Activated CD4-positive, alpha-beta T cell treated with anti-CD3 and anti-CD28 coated beads, Interleukin-2, amount 10 ng/mL, durations not matched to agents 7 days and 5 days (primary cell): ENCODE results near the gene TRIB2. TPM values are rescaled to one million over a fixed set of nuclear protein-coding genes. Genes with fewer than 3 reads are reported as not detected.
"Not testable (repeated sequence)": the region's sequence is repeated elsewhere in the genome, so short reads cannot be mapped to it uniquely, and the experiment has no call there.

Experiments used
- CTCF ChIA-PET: fragments of 350-600 bp; sonication (Branson Sonifier 250); formaldehyde crosslinking; loops from one replicate; lab custom pipeline; 2021; ENCODE audit warnings: antibody characterized with exemption; lab: Charles Lee
- POLR2A ChIA-PET: fragments of 350-600 bp; sonication (Branson Sonifier 250); formaldehyde crosslinking; loops from one replicate; lab custom pipeline; 2021; ENCODE audit warnings: antibody characterized with exemption; lab: Charles Lee
- DNase-seq: peaks from one replicate; pipeline ENCODE4 v3.0.0-alpha.2; 2020
- H3K27ac Mint-ChIP-seq: one replicate; pipeline ENCODE4 v1.8.0; 2021; ENCODE audit warnings: mild to moderate bottlenecking, moderate library complexity, mixed read lengths
- H3K27me3 Mint-ChIP-seq: one replicate; pipeline ENCODE4 v1.8.0; 2021; ENCODE audit warnings: mixed read lengths
- H3K36me3 Mint-ChIP-seq: one replicate; pipeline ENCODE4 v1.8.0; 2021; ENCODE audit warnings: low read depth, mixed read lengths
- H3K4me1 Mint-ChIP-seq: one replicate; pipeline ENCODE4 v1.8.0; 2021; ENCODE audit warnings: mixed read lengths
- H3K4me3 Mint-ChIP-seq: one replicate; pipeline ENCODE4 v1.8.0; 2021; ENCODE audit warnings: mild to moderate bottlenecking, moderate library complexity, mixed read lengths
- H3K9me3 Mint-ChIP-seq: one replicate; pipeline ENCODE4 v1.8.0; 2021; ENCODE audit warnings: mixed read lengths
- total RNA-seq, 2 experiments: library from RNA; stranded (reverse); gene quantifications; one replicate each; pipeline ENCODE4 v1.2.3, GENCODE V29; 2021

TRIB2 gene
- total RNA-seq = 10 to 100 TPM; 85.4 to 96.5 TPM

DNA sequence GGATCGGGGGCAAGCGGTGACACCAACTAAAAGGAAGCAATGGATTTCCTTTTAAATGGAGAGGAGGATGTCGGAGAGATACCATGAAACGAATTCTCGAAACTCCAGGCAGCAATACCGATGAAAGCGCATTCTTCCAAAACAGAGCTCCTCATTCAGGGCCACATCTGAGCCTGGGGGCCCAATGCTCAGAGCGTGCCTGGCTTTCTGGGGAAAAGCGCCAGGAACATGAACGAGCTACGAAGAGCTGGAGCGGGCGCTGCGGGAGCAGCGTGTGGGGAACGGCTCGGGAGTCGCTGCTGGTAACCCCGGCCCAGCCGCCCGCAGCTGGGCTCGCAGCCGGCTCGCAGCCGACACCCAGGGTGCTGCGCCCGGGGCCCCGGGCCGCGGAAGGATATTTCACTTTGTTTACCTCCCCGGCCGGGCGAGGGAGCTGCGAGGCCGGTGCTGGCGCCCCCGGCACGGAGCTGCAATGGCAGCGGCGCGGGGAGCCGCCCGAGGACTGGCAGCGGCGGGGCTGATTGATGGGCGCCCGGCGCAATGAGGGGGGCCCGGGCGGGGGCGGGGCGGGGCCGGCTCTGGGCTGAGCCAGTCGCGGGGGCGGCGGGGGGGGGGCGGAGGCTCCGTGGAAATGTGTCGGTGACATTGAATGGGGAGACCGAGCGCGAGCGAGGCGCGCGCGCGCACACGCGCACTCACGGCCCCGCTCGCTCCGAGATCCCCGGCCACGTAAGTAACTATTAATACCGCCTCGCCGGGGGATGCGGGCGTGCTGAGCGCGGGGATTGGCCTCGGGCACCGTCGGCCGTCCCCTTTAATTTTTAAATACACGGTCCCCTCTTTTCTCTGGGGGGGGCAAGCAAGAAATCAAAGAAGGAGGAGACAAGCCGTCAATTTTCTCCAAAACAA lies at the start of gene TRIB2:
Gene TRIB2, plus strand, starts transcription at position 655 of the 909 bp plus-strand sequence. CDS start 1,372 bp downstream, outside the sequence.
- Mint-ChIP-seq H3K4me3 (peak within 1 kb of the TSS; percentile 95), H3K27ac (peak within 1 kb of the TSS; percentile 94), H3K27me3 (peaks cover 12% of the 10 kb centered on the region), H3K36me3 (peaks cover 38% of the 10 kb centered on the region), H3K4me1 (peaks cover 45% of the 10 kb centered on the region), H3K9me3 (no peaks in the 10 kb centered on the region)
- CTCF ChIA-PET = interaction anchor here (0.6 to 3.2 kb wide), 35 partner anchors 9 to 965 kb away, joined by 3 to 15 read pairs (median 4); no protein-coding TSS in a partner anchor
- POLR2A ChIA-PET = interaction anchor here (0.6 to 0.7 kb wide), 2 partner anchors 163 to 274 kb away, joined by 3 read pairs; no protein-coding TSS in a partner anchor
- DNase-seq = peak; percentile 89

DNA sequence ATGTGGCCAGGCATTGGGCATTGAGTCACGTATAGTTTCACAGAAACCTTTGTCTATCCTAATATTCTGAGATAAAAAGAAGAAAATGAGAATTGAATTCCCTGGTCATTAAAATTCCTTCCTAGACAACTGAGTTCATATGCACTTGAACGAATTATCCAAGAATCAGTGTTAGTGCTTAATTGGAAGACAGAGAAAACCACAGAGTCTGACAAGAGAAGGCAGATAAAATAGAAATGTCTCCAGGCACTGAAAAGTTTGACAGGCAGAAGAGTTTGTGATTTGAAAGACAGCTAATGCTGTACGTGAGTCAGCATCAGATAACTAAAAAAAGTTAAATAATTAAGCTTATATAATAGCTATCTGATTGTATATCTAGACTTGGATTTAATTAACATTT lies 47.7 kb upstream of the TRIB2 start:
- Mint-ChIP-seq H3K4me1 (no peaks in the 10 kb centered on the region), H3K4me3 (no peak overlapping the region), H3K36me3 (peaks cover 5% of the 10 kb centered on the region), H3K27me3 (peaks cover 13% of the 10 kb centered on the region), H3K27ac (no peak overlapping the region), H3K9me3 (peaks cover 22% of the 10 kb centered on the region)
- ChIA-PET POLR2A (no interaction called here), CTCF (interaction anchor here (1.3 kb wide), 1 partner anchor 10 kb away, joined by 4 read pairs; no protein-coding TSS in a partner anchor)
- no peak for DNase-seq

DNA sequence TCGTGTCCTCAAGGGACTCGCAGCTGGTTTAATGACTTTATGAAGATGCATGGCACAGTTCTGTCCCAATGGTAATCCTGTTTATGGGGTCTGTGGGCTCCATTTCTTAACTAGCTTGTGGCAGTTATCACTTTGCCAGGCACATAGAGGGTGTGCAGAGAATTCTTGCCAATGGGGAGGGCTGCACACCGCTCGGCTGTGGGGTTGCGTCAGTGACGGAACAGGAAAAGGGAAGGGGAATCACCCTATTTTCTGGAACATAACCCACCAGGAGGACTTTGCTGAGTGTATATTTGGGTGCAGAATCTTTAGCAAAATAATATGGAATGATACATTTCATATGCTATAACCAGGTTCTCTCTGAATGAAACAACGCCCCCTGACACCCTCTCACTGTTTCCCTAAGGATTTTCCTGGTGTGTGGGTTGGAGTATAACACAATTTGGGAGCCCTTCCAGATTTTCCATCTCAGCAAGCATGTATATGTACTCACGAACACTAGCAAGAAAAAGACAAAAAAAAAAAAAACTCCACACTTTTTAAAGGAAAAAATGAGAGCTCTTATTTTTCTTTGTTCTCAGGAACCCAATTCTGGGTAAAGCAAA lies 43.9 kb upstream of the TRIB2 start:
- no peak overlapping the region for H3K4me3 Mint-ChIP-seq
- H3K9me3 Mint-ChIP-seq = peaks cover 4% of the 10 kb centered on the region
- no peaks in the 10 kb centered on the region for H3K4me1 Mint-ChIP-seq
- CTCF ChIA-PET = interaction anchor here (1.1 to 1.7 kb wide), 2 partner anchors 11 to 27 kb away, joined by 3 to 5 read pairs; no protein-coding TSS in a partner anchor
- peaks cover 3% of the 10 kb centered on the region for H3K27me3 Mint-ChIP-seq
- no peak overlapping the region for H3K27ac Mint-ChIP-seq
- DNase-seq = no peak
- POLR2A ChIA-PET = no interaction called here
- no peaks in the 10 kb centered on the region for H3K36me3 Mint-ChIP-seq

DNA sequence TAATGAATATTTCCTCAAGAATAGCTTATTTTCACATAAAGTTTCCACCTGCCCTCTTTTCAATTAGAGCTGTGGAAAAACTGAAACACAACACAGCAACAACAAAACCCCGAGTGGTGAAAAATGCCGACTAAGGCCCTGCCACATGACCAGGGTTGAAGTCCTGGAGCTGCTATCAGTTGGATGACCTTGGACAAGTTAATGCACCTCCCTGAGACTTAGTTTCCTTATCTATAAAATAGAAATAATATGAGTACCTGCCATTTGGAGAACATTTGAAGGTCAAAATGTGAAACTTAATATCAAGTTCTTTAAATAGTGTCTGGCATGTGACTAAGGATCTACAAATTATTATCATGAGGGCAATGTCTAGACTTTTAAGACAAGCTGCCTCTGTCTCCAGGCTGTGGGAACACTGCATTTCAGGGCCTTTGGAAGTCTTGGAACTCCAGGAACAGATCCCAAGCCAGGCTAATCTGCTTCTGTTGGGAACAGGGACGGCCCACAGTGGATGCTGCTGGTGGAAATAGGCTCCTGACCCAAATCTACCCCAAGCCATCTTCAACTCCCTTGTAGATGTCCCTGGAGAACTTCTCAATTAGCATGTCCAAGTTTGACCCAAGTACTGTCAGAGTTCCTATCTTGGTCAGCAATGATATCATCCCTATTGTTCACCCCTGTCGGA lies 42.0 kb upstream of the TRIB2 start:
- Mint-ChIP-seq H3K36me3 (no peaks in the 10 kb centered on the region), H3K9me3 (peaks cover 3% of the 10 kb centered on the region), H3K27me3 (no peaks in the 10 kb centered on the region), H3K27ac (no peak overlapping the region), H3K4me1 (no peaks in the 10 kb centered on the region), H3K4me3 (no peak overlapping the region)
- POLR2A ChIA-PET = no interaction called here
- CTCF ChIA-PET = no interaction called here
- no peak for DNase-seq

DNA sequence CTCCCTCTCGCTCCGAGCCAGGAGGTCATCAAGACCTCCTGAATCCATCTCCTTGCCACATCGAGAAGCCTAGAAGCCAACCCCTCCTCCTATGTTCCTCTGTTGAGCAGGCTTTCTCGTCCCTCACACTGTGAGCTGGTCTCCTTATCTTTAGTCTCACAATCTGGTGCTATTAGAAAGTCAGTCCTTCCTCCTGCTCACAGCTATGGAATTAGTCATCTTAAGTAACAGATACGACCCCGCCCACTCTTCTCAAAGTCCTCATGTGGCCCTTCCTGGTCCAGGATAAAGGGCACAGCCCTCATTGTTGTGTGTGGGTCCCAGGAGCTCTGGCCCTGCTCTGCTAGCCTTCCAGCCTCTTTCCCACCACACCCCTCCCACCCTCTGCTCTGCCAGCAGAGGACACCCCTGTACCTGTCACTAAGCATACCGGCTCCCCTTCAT lies 41.4 kb upstream of the TRIB2 start:
- H3K4me3 Mint-ChIP-seq = no peak overlapping the region
- peaks cover 9% of the 10 kb centered on the region for H3K9me3 Mint-ChIP-seq
- no peaks in the 10 kb centered on the region for H3K27me3 Mint-ChIP-seq
- H3K36me3 Mint-ChIP-seq = no peaks in the 10 kb centered on the region
- H3K4me1 Mint-ChIP-seq = no peaks in the 10 kb centered on the region
- no peak for DNase-seq
- ChIA-PET CTCF (no interaction called here), POLR2A (no interaction called here)
- no peak overlapping the region for H3K27ac Mint-ChIP-seq

DNA sequence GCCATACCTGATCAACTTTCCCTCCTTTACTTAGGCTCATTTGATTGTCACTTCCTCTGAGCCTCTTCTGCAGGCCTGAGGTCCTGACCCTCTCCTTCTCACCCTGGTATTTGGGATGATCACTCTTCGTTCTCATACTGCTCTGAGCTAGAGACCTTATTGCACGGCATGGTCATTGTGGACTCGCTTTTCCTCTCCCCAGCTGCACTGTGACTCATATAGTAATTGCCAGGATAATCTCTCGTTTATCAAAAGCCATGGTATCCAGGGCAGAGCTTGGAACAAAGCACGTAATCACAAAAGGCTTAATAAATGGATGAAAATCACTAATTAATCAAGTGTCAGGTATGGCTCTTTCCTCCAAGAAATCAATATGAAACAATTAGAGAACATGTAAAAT lies 40.9 kb upstream of the TRIB2 start:
- Mint-ChIP-seq H3K27ac (no peak overlapping the region), H3K36me3 (no peaks in the 10 kb centered on the region), H3K4me1 (no peaks in the 10 kb centered on the region), H3K27me3 (no peaks in the 10 kb centered on the region), H3K4me3 (no peak overlapping the region), H3K9me3 (peaks cover 11% of the 10 kb centered on the region)
- no peak for DNase-seq
- ChIA-PET CTCF (no interaction called here), POLR2A (no interaction called here)

DNA sequence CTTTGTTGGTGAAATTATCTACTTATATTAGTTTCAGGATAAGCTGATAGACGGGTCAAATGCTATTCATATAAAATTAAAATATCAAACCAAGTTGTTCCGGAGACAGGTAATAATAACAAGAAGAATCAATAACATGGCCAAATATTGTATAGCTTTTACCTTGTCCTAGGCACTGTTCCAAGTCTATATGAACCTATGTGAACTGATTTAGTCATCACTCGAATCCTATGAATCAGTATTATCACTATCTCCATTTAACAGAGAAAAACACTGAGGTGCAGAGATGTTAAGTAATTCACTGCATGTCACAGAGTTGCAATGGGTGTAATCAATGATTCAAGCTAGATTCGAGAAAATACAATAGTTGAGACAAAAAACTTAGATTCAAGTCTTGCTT lies 40.0 kb upstream of the TRIB2 start:
- POLR2A ChIA-PET = no interaction called here
- Mint-ChIP-seq H3K4me1 (no peaks in the 10 kb centered on the region), H3K27me3 (no peaks in the 10 kb centered on the region), H3K27ac (no peak overlapping the region), H3K9me3 (peaks cover 17% of the 10 kb centered on the region), H3K4me3 (no peak overlapping the region), H3K36me3 (no peaks in the 10 kb centered on the region)
- no peak for DNase-seq
- CTCF ChIA-PET = no interaction called here

DNA sequence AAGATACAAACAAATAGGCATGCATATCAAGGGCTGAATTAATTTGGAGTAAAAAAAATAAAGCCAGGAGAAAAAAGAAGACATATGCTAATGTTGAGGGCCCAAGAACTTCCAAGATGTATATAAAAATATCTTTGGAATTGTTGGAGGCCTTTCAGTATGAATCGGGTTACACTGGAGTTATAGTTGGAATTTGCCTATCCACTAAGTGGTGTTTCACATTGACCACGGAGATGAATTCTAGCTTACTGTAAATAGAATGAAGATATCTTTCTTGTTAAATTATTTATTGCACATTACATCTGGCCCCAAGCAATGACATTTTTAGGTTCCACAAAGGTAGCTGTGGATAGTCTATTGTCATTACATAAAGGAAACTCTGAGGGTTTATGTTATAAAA lies 38.5 kb upstream of the TRIB2 start:
- Mint-ChIP-seq H3K27ac (no peak overlapping the region), H3K4me1 (no peaks in the 10 kb centered on the region), H3K27me3 (peaks cover 3% of the 10 kb centered on the region), H3K4me3 (no peak overlapping the region), H3K36me3 (no peaks in the 10 kb centered on the region), H3K9me3 (peaks cover 17% of the 10 kb centered on the region)
- POLR2A ChIA-PET = no interaction called here
- DNase-seq = no peak
- CTCF ChIA-PET = no interaction called here

DNA sequence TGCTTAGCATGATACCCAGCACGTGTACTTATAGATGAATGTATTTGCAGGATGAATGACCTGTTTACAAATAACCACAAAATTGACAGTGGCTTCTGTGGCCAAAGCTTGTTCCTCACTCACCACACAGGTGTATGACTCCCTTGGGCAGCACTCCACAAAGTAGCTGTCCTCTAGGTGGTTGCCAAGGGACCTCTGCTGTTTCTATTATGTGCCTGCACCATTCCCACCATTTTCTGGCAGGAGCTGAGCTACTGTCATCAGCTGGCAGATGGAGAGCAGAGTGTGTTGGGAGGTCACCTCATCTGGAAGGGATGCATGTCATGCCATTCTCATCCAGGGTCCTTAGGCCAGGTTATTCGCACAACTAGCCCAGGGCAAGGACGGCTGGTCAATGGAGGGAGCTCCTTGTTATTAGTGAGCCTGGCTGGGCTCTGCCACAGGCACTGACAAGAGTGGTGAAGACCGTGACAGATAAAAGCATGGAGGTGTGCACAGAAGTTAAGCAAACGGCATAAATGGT lies 37.1 kb upstream of the TRIB2 start:
- peaks cover 12% of the 10 kb centered on the region for H3K27me3 Mint-ChIP-seq
- no peaks in the 10 kb centered on the region for H3K36me3 Mint-ChIP-seq
- POLR2A ChIA-PET = no interaction called here
- CTCF ChIA-PET = interaction anchor here (1.1 to 1.5 kb wide), 4 partner anchors 11 to 37 kb away, joined by 3 to 5 read pairs (median 4); no protein-coding TSS in a partner anchor
- peaks cover 2% of the 10 kb centered on the region for H3K4me1 Mint-ChIP-seq
- H3K4me3 Mint-ChIP-seq = no peak overlapping the region
- no peak overlapping the region for H3K27ac Mint-ChIP-seq
- no peak for DNase-seq
- peaks cover 17% of the 10 kb centered on the region for H3K9me3 Mint-ChIP-seq

DNA sequence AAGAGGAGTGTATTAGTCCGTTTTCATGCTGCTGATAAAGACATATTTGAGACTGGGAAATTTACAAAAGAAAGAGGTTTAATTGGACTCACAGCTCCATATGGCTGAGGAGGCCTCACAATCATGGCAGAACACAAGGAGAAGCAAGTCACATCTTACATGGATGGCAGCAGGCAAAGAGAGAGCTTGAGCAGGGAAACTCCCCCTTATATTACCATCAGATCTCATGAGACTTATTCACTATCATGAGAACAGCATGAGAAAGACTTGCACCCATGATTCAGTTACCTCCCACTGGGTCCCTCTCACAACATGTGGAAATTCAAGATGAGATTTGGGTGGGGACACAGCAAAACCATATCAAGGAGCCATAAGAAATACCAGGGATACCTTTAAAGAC lies 36.6 kb upstream of the TRIB2 start:
- H3K9me3 Mint-ChIP-seq = peaks cover 17% of the 10 kb centered on the region
- DNase-seq, POLR2A ChIA-PET, H3K4me3 Mint-ChIP-seq, H3K36me3 Mint-ChIP-seq, H3K27ac Mint-ChIP-seq, H3K4me1 Mint-ChIP-seq: not testable (repeated sequence)
- CTCF ChIA-PET = interaction anchor here (1.1 to 1.5 kb wide), 4 partner anchors 12 to 38 kb away, joined by 3 to 5 read pairs (median 4); no protein-coding TSS in a partner anchor
- H3K27me3 Mint-ChIP-seq = peaks cover 14% of the 10 kb centered on the region

DNA sequence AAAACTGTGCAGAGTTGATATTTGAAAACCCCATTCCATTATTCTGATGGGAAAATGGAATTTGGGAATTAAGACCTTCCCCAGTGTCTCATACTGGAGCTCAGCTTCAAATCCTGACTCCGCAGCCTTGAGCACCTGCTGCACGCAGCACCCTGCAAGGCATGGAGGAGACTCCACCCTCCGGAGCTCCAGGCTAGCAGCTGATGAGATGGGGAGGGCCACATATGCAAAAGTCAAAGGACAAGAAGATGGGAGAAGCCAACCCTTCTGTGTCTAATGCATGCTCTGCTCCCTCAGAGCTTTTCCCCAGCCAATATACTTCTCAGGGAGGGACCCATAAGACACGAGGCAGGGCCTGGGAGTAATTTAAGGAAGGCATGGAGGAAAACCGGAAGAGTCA lies 34.7 kb upstream of the TRIB2 start:
- Mint-ChIP-seq H3K27ac (no peak overlapping the region), H3K4me1 (peaks cover 2% of the 10 kb centered on the region), H3K9me3 (peaks cover 19% of the 10 kb centered on the region), H3K4me3 (no peak overlapping the region), H3K27me3 (peaks cover 14% of the 10 kb centered on the region), H3K36me3 (no peaks in the 10 kb centered on the region)
- POLR2A ChIA-PET = no interaction called here
- CTCF ChIA-PET = no interaction called here
- DNase-seq = no peak

DNA sequence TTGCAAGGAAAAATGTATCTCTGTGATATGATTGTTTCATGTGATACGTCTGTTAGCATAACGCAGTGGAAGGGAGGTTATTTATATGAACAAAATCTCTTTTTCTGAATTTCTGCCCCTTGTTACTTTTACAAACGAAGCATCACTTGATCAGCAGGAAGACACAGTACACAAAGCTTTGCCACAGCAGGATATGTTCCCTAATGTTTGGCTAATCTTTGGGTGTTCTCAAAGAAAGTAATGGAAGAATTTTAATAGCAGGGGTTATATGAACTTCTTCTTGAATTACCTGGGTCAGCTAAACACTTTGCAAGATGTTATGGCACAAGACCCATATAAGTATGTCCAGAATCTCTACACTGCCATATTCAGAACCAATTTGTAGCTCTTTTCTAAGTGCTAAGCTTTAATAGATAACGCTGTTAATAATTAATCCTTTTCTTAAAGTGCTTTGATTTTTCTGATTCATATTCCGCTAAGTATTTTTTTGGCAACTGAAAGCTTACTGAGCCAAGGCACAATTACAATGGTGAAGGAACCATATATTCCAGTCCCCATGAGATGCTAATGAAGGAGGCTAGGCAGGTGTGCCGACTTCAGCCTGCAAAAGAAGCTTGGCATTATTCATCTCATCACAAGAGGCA lies 33.2 kb upstream of the TRIB2 start:
- peaks cover 19% of the 10 kb centered on the region for H3K9me3 Mint-ChIP-seq
- POLR2A ChIA-PET = no interaction called here

More for the DNA sequence above, 33.2 kb upstream of the TRIB2 start:
- no peak for DNase-seq
- CTCF ChIA-PET = interaction anchor here (1.1 to 1.2 kb wide), 2 partner anchors 10 to 100 kb away, joined by 3 to 5 read pairs; no protein-coding TSS in a partner anchor
- Mint-ChIP-seq H3K27ac (no peak overlapping the region), H3K27me3 (peaks cover 14% of the 10 kb centered on the region), H3K4me3 (no peak overlapping the region), H3K4me1 (peaks cover 2% of the 10 kb centered on the region), H3K36me3 (no peaks in the 10 kb centered on the region)
